GM10266 (cell line): ENCODE measurements around the gene LRTM2.

ENCODE experiments used
- DNase-seq: peaks from one replicate; pipeline ENCODE4 v3.0.0; 2012; ENCODE audit errors: extremely low spot score
- CTCF ChIP-seq: IDR thresholded peaks from 2 replicates; pipeline ENCODE4 v1.5.1; 2012; ENCODE audit warnings: mild to moderate bottlenecking, low read depth; ENCODE audit not compliant: control insufficient read depth, insufficient read depth; ENCODE audit errors: missing control alignments

The LRTM2 gene

GRCh38 chr12:1846421-1847405 lies 26.3 kb downstream of the LRTM2 start:
- no peak for TF ChIP-seq CTCF
- DNase-seq: no peak

- TF ChIP-seq CTCF: no peak
- no peak for DNase-seq
These were observed 27.0 kb downstream of the LRTM2 start for GRCh38 chr12:1847411-1847810.

GRCh38 chr12:1848146-1848545 lies 27.8 kb downstream of the LRTM2 start:
- no peak for TF ChIP-seq CTCF
- no peak for DNase-seq

- no peak for TF ChIP-seq CTCF
- no peak for DNase-seq
These were observed 28.4 kb downstream of the LRTM2 start for GRCh38 chr12:1848745-1849144.

- no peak for TF ChIP-seq CTCF
- no peak for DNase-seq
These were observed 30.9 kb downstream of the LRTM2 start for GRCh38 chr12:1851151-1851701.

GRCh38 chr12:1852076-1852475 lies 31.7 kb downstream of the LRTM2 start:
- DNase-seq: no peak
- TF ChIP-seq CTCF: no peak

GRCh38 chr12:1853716-1854115 lies 33.4 kb downstream of the LRTM2 start:
- TF ChIP-seq CTCF: no peak
- DNase-seq: no peak
